Peyer's patch (tissue), 4 donors: ENCODE data around the gene SUSD4. TPM values are rescaled to one million over a fixed set of nuclear protein-coding genes. Genes with fewer than 3 reads are reported as not detected.

Experiments
- DNase-seq, 3 donors: peaks; one replicate each; pipeline ENCODE4 v3.0.0-alpha.2; 2017 to 2019
- H3K27ac ChIP-seq, 4 donors: fragments of 200-600 bp; sonication (generic); one replicate each; pipeline ENCODE4 v1.5.1; 2016 to 2019
- H3K27me3 ChIP-seq, 2 donors: fragments of 200-600 bp; sonication (generic); one replicate each; pipeline ENCODE4 v1.5.1; 2019
- H3K36me3 ChIP-seq, 3 donors: fragments of 200-600 bp; sonication (generic); one replicate each; pipeline ENCODE4 v1.5.1; 2016 to 2019
- H3K4me1 ChIP-seq, 4 donors: fragments of 200-600 bp; sonication (generic); one replicate each; pipeline ENCODE4 v1.5.1; 2016 to 2019
- H3K4me3 ChIP-seq, 4 donors: fragments of 200-600 bp; sonication (generic); 1 replicate in 3 of 4; 2 replicates in 1 of 4; pipeline ENCODE4 v1.5.1; 2016 to 2019; ENCODE audit warnings: mild to moderate bottlenecking in 1 of 4
- H3K9me3 ChIP-seq, 4 donors: fragments of 200-600 bp; sonication (generic); one replicate each; pipeline ENCODE4 v1.5.1; 2016 to 2019; ENCODE audit warnings: mild to moderate bottlenecking in 1 of 4
- POLR2A ChIP-seq, 2 donors: fragments of 450-650 bp; IDR thresholded peaks; one replicate each; pipeline ENCODE4 v1.5.1; 2017; ENCODE audit warnings: antibody characterized with exemption in 2 of 2, mild to moderate bottlenecking in 2 of 2, moderate library complexity in 2 of 2
- small RNA-seq, 2 donors: library from RNA; depleted of rRNA; stranded (forward); fragments of <200 nt; gene quantifications; one replicate each; pipeline ENCODE3, GENCODE V24; 2016
- total RNA-seq, 4 donors: library from RNA; depleted of rRNA; stranded (reverse); fragments of >200 nt; gene quantifications; one replicate each; pipeline ENCODE4 v1.1.0, GENCODE V29; 2016
- TF ChIP-seq, protein P1 (sequence below), 6 experiments: fragments of 450-650 bp in 4 of 6; fragments of 200-600 bp in 2 of 6; sonication (generic) in 1 of 6; IDR thresholded peaks; one replicate each; pipeline ENCODE4 v1.5.1; 2017 to 2019; ENCODE audit warnings: antibody characterized with exemption in 6 of 6, mild to moderate bottlenecking in 3 of 6, moderate library complexity in 1 of 6

SUSD4 gene
- total RNA-seq, 4 donors from 2014 or later: 0.54 TPM; not detected in 3

DNA sequence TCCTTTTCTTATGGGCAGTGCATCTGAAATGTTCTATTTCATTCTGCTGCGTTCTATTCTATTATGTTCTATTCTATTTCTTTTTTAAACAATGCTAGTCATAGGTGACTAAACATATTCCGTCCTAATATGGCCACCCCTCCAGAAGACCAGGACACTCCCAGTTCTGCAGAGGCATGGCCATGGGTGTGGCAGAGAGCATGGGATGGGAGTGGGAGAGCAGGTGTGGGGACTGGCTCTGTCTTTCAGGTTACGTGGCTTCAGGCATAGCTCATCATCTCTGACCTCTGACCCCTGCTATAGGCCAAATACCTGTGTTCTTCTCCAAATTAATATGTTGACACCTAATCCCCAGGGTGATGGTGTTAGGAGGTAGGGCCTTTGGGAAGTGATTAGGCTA lies 187.5 kb downstream of the SUSD4 start:
- Histone ChIP-seq H3K36me3 (no peaks in the 10 kb centered on the region), H3K4me1 (no peaks in the 10 kb centered on the region), H3K27me3 (no peaks in the 10 kb centered on the region), H3K4me3 (no peak overlapping the region), H3K9me3 (no peaks in the 10 kb centered on the region), H3K27ac (peak overlapping the region in 1 of 4 donors; percentile 1)
- no peak for DNase-seq
- no peak for TF ChIP-seq POLR2A (IDR thresholded peaks at IDR 0.05)
- TF ChIP-seq, protein P1, sequence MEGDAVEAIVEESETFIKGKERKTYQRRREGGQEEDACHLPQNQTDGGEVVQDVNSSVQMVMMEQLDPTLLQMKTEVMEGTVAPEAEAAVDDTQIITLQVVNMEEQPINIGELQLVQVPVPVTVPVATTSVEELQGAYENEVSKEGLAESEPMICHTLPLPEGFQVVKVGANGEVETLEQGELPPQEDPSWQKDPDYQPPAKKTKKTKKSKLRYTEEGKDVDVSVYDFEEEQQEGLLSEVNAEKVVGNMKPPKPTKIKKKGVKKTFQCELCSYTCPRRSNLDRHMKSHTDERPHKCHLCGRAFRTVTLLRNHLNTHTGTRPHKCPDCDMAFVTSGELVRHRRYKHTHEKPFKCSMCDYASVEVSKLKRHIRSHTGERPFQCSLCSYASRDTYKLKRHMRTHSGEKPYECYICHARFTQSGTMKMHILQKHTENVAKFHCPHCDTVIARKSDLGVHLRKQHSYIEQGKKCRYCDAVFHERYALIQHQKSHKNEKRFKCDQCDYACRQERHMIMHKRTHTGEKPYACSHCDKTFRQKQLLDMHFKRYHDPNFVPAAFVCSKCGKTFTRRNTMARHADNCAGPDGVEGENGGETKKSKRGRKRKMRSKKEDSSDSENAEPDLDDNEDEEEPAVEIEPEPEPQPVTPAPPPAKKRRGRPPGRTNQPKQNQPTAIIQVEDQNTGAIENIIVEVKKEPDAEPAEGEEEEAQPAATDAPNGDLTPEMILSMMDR (IDR thresholded peaks at IDR 0.05): no peak

DNA sequence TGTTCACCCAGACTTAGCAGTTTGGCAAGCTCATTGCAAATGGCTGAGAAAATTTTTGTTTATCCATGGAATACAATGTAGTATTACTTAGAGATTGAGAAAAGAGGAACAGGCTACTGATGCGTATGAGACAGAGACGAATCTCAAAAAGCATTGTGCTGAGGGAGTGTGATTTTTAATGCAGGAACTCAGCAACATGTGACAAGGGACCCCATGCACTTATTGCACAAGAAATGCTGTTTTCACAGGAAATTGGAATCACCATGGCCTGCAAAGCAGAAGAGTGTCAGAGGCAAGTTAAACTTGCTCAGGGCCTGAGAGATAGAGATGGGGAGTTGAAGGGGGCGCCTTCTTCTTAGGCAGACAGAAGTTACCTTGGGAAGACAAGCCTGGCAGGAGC lies 188.3 kb downstream of the SUSD4 start:
- Histone ChIP-seq H3K36me3 (no peaks in the 10 kb centered on the region), H3K4me1 (no peaks in the 10 kb centered on the region), H3K9me3 (no peaks in the 10 kb centered on the region), H3K4me3 (no peak overlapping the region), H3K27ac (peak overlapping the region in 3 of 4 donors; percentile 1 to 35 (median 13)), H3K27me3 (no peaks in the 10 kb centered on the region)
- TF ChIP-seq, protein P1 (IDR thresholded peaks at IDR 0.05): no peak
- TF ChIP-seq POLR2A (IDR thresholded peaks at IDR 0.05): no peak
- DNase-seq: no peak

DNA sequence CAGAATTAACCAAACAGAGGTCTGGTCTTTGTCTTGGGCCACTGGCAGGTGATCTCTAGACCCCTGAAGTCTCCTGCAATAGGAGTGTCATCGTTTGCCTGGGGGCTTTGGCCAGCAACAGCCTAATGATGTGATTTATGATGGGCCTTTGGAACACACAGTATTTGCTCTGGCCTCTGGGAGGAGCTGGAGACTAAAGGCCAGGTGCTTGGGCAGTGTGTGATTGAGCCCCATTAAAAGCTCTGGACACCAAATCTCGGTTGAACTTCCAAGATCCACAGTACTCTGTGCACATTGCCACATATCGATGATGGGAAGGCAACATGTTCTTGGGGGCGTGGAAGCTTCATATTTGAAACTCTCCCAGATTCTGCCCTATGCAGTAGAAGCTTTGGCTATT lies 188.9 kb downstream of the SUSD4 start:
- Histone ChIP-seq H3K36me3 (no peaks in the 10 kb centered on the region), H3K4me3 (no peak overlapping the region), H3K4me1 (no peaks in the 10 kb centered on the region), H3K27ac (peak overlapping the region in 1 of 4 donors; percentile 13), H3K9me3 (no peaks in the 10 kb centered on the region), H3K27me3 (no peaks in the 10 kb centered on the region)
- TF ChIP-seq POLR2A (IDR thresholded peaks at IDR 0.05): no peak
- TF ChIP-seq, protein P1 (IDR thresholded peaks at IDR 0.05): no peak
- no peak for DNase-seq

Small RNA genes within 50 kb of the gene (small RNA-seq; reads per million reads assigned to genes)
- gene RNU4-57P: 0 reads per million in 2 donors

Other genes starting within 250 kb of the SUSD4 start
- gene TLR5, start 220.9 kb downstream of the SUSD4 start, total RNA-seq: 1 to 10 TPM in 3 of 4 donors, under 1 TPM in 1; 0.85 to 6.6 (median 2.3) TPM
- not detected for gene CCDC185, start 29.2 kb upstream of the SUSD4 start, total RNA-seq